DND-41 (cell line): ENCODE data around the gene CCDC68.

ENCODE experiments used
- CTCF ChIP-seq: IDR thresholded peaks from 2 replicates; pipeline ENCODE4 v1.5.1; 2012; ENCODE audit warnings: borderline replicate concordance, low read length, moderate library complexity, mild to moderate bottlenecking; ENCODE audit not compliant: poor library complexity, severe bottlenecking; ENCODE audit errors: extremely low read depth
- EZH2 ChIP-seq: IDR thresholded peaks from 3 replicates; pipeline ENCODE4 v1.6.1; 2012; ENCODE audit warnings: borderline replicate concordance, low read depth, mild to moderate bottlenecking, moderate library complexity, low read length, inconsistent platforms; ENCODE audit not compliant: severe bottlenecking

DNA sequence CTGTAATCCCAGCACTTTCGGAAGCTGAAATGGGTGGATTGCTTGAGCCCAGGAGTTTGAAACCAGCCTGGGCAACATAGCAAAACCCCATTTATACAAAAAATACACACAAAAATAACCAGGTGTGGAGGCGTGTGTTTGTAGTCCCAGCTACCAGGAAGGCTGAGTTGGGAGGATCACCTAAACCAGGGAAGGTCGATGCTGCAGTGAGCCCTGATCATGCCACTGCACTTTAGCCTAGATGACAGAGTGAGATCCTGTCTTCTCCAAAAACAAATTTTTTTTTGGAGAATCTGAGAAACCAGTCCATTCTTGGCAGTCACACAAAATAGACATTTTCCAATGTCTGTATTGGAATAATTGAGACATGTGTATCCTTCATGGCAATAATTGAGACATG, 84.2 kb downstream of the CCDC68 start:
- TF ChIP-seq CTCF (no peak), EZH2 (no peak)
